H1 (cell line): ENCODE data around the gene REC8. TPM values are rescaled to one million over a fixed set of nuclear protein-coding genes. Genes with fewer than 3 reads are reported as not detected.

Experiments used
- CTCF ChIA-PET: fragments of 300-600 bp; sonication (Branson Sonifier 250); formaldehyde crosslinking; loops from one replicate; lab custom pipeline; 2021; ENCODE audit not compliant: partially characterized antibody; lab: Charles Lee
- POLR2A ChIA-PET: fragments of 300-600 bp; sonication (Branson Sonifier 250); formaldehyde crosslinking; loops from one replicate; lab custom pipeline; 2021; ENCODE audit warnings: inconsistent platforms; ENCODE audit not compliant: partially characterized antibody; lab: Charles Lee
- DNase-seq, 2 experiments: peaks; one replicate each; pipeline versions ENCODE4 v3.0.0 to v3.0.0-alpha.2; 2010 to 2022; ENCODE audit warnings: low spot score in 2 of 2, low read depth in 1 of 2, mixed read lengths in 1 of 2
- FAIRE-seq: peaks from 2 replicates; lab custom pipeline; 2011; peaks lifted over from hg19 to GRCh38; lab: Jason Lieb, UNC
- H2AFZ ChIP-seq: 2 replicates; pipeline ENCODE4 v1.8.1; 2012; ENCODE audit warnings: low read length, inconsistent platforms
- H2AK5ac ChIP-seq: 2 replicates; pipeline ENCODE4 v1.6.1; 2013; ENCODE audit warnings: low read depth, low read length
- H2BK120ac ChIP-seq: replicated peaks from 2 replicates; pipeline ENCODE3; 2013; ENCODE audit warnings: low read depth, low read length, inconsistent platforms
- H2BK12ac ChIP-seq: 2 replicates; pipeline ENCODE4 v1.6.1; 2013; ENCODE audit warnings: low read depth, low read length
- H2BK15ac ChIP-seq: 2 replicates; pipeline ENCODE4 v1.6.1; 2013; ENCODE audit warnings: low read length
- H2BK20ac ChIP-seq: 2 replicates; pipeline ENCODE4 v1.6.1; 2013; ENCODE audit warnings: low read length
- H2BK5ac ChIP-seq: 2 replicates; pipeline ENCODE4 v1.6.1; 2013; ENCODE audit warnings: low read depth, low read length
- H3K14ac ChIP-seq: 2 replicates; pipeline ENCODE4 v1.6.1; 2013; ENCODE audit warnings: inconsistent platforms; ENCODE audit not compliant: insufficient read length
- H3K18ac ChIP-seq: 2 replicates; pipeline ENCODE4 v1.6.1; 2013; ENCODE audit warnings: low read length; ENCODE audit errors: extremely low read depth
- H3K23ac ChIP-seq: 2 replicates; pipeline ENCODE4 v1.6.1; 2013; ENCODE audit warnings: inconsistent platforms; ENCODE audit not compliant: insufficient read length
- H3K23me2 ChIP-seq: 2 replicates; pipeline ENCODE4 v1.6.1; 2013; ENCODE audit warnings: low read depth, low read length
- H3K27ac ChIP-seq: 2 replicates; pipeline ENCODE4 v1.6.1; 2011; ENCODE audit warnings: low read depth, low read length, inconsistent platforms
- H3K27me3 ChIP-seq, 4 experiments: replicated peaks in 1 of 4; 1 replicate in 1 of 4; 2 replicates in 3 of 4; pipeline versions ENCODE4 v1.6.1 to v1.8.1; 2011 to 2013; ENCODE audit warnings: low read length in 3 of 4, mild to moderate bottlenecking in 3 of 4, inconsistent platforms in 2 of 4, mixed read lengths in 2 of 4, moderate library complexity in 1 of 4; ENCODE audit not compliant: control insufficient read depth in 3 of 4, insufficient read depth in 3 of 4; ENCODE audit errors: extremely low read depth in 1 of 4
- H3K36me3 ChIP-seq, 4 experiments: 2 replicates each; pipeline versions ENCODE4 v1.6.1 to v1.8.1; 2011 to 2013; ENCODE audit warnings: mild to moderate bottlenecking in 4 of 4, low read length in 3 of 4, moderate library complexity in 2 of 4, control low read depth in 1 of 4, inconsistent platforms in 1 of 4; ENCODE audit not compliant: insufficient read depth in 4 of 4, control insufficient read depth in 2 of 4
- H3K4ac ChIP-seq: replicated peaks from 2 replicates; pipeline ENCODE3; 2013; ENCODE audit warnings: low read length, low read depth, mixed read lengths, inconsistent platforms; ENCODE audit not compliant: insufficient read length
- H3K4me1 ChIP-seq, 4 experiments: replicated peaks in 1 of 4; 1 replicate in 1 of 4; 2 replicates in 3 of 4; pipeline versions ENCODE4 v1.6.1 to v1.8.1; 2011 to 2013; ENCODE audit warnings: low read length in 3 of 4, inconsistent platforms in 2 of 4, mixed read lengths in 1 of 4; ENCODE audit not compliant: insufficient read depth in 4 of 4, control insufficient read depth in 3 of 4
- H3K4me2 ChIP-seq, 2 experiments: 2 replicates each; pipeline versions ENCODE4 v1.6.1 to v1.8.1; 2011 to 2013; ENCODE audit warnings: low read depth in 2 of 2, low read length in 2 of 2, control low read depth in 1 of 2, inconsistent platforms in 1 of 2, mild to moderate bottlenecking in 1 of 2; ENCODE audit not compliant: insufficient read depth in 1 of 2
- H3K4me3 ChIP-seq, 4 experiments: fragments of 200-600, 300-600 bp in 1 of 4; sonication (generic), shearing (Covaris generic), sonication (Bioruptor Twin) in 1 of 4; 2 replicates each; pipeline versions ENCODE4 v1.5.1 to v1.8.1; 2011 to 2016; ENCODE audit warnings: low read length in 4 of 4, low read depth in 3 of 4, control low read depth in 2 of 4, inconsistent platforms in 2 of 4, mild to moderate bottlenecking in 2 of 4, mixed read lengths in 1 of 4, moderate library complexity in 1 of 4; ENCODE audit not compliant: insufficient read depth in 2 of 4; ENCODE audit errors: extremely low read depth in 1 of 4
- H3K56ac ChIP-seq: replicated peaks from 2 replicates; pipeline ENCODE3; 2013; ENCODE audit warnings: low read depth, mild to moderate bottlenecking, mixed read lengths, low read length, inconsistent platforms; ENCODE audit not compliant: insufficient read length
- H3K79me1 ChIP-seq: 2 replicates; pipeline ENCODE4 v1.6.1; 2013; ENCODE audit warnings: low read depth, low read length, control low read depth
- H3K79me2 ChIP-seq, 2 experiments: 2 replicates each; pipeline versions ENCODE4 v1.6.1 to v1.8.1; 2012 to 2013; ENCODE audit warnings: low read length in 2 of 2, mild to moderate bottlenecking in 2 of 2, inconsistent platforms in 1 of 2; ENCODE audit not compliant: insufficient read depth in 2 of 2, control insufficient read depth in 1 of 2
- H3K9ac ChIP-seq, 4 experiments: replicated peaks in 1 of 4; 1 replicate in 1 of 4; 2 replicates in 3 of 4; pipeline versions ENCODE4 v1.6.1 to v1.8.1; 2011 to 2013; ENCODE audit warnings: low read depth in 3 of 4, low read length in 3 of 4, control low read depth in 2 of 4, mild to moderate bottlenecking in 2 of 4, moderate library complexity in 2 of 4, inconsistent platforms in 1 of 4; ENCODE audit errors: extremely low read depth in 1 of 4
- H3K9me3 ChIP-seq, 2 experiments: 2 replicates each; pipeline versions ENCODE4 v1.6.1 to v1.8.1; 2012 to 2013; ENCODE audit warnings: mild to moderate bottlenecking in 2 of 2, moderate library complexity in 2 of 2, control low read depth in 1 of 2, inconsistent platforms in 1 of 2, low read depth in 1 of 2, low read length in 1 of 2, mixed read lengths in 1 of 2; ENCODE audit not compliant: insufficient read depth in 2 of 2
- H4K20me1 ChIP-seq, 2 experiments: replicated peaks in 1 of 2; 2 replicates each; pipeline versions ENCODE3 to v1.8.1; 2011 to 2013; ENCODE audit warnings: inconsistent platforms in 2 of 2, low read length in 2 of 2, mild to moderate bottlenecking in 1 of 2; ENCODE audit not compliant: insufficient read depth in 2 of 2, control insufficient read depth in 1 of 2
- H4K5ac ChIP-seq: 2 replicates; pipeline ENCODE4 v1.6.1; 2013; ENCODE audit warnings: low read length, low read depth, mixed read lengths, inconsistent platforms; ENCODE audit not compliant: insufficient read length
- H4K8ac ChIP-seq: 2 replicates; pipeline ENCODE4 v1.8.0; 2013; ENCODE audit warnings: mild to moderate bottlenecking, moderate library complexity, low read length, inconsistent platforms; ENCODE audit not compliant: insufficient read depth; ENCODE audit errors: extremely low read depth
- H4K91ac ChIP-seq: replicated peaks from 2 replicates; pipeline ENCODE3; 2013; ENCODE audit warnings: low read length, mixed read lengths, inconsistent platforms; ENCODE audit not compliant: insufficient read length
- EP300 ChIP-seq, 2 experiments: IDR thresholded peaks; 1 replicate in 1 of 2; 2 replicates in 1 of 2; pipeline ENCODE4 v1.6.1; 2011 to 2012; ENCODE audit warnings: low read depth in 2 of 2, low read length in 2 of 2, mild to moderate bottlenecking in 2 of 2, borderline replicate concordance in 1 of 2, inconsistent platforms in 1 of 2, moderate library complexity in 1 of 2
- MAX ChIP-seq: IDR thresholded peaks from 2 replicates; pipeline ENCODE4 v1.6.1; 2012; ENCODE audit warnings: inconsistent platforms
- SIN3A ChIP-seq, 2 experiments: IDR thresholded peaks in 1 of 2; conservative IDR thresholded peaks in 1 of 2; 2 replicates each; pipeline ENCODE4 v1.6.1; 2011 to 2012; ENCODE audit warnings: low read length in 2 of 2, improper control_type of control experiment in 1 of 2, low read depth in 1 of 2, mild to moderate bottlenecking in 1 of 2
- SP4 ChIP-seq: IDR thresholded peaks from 2 replicates; pipeline ENCODE4 v1.6.1; 2012; ENCODE audit warnings: low read length, inconsistent platforms
- YY1 ChIP-seq: IDR thresholded peaks from 2 replicates; pipeline ENCODE4 v1.6.1; 2011; ENCODE audit warnings: low read depth, mild to moderate bottlenecking, low read length
- WGBS, 2 experiments: shearing (Covaris generic) in 1 of 2; methylation state at CpG; one replicate each; pipeline versions ENCODE4 v1.1.6 to v1.1.7; 2013 to 2015; ENCODE audit warnings: low lambda C conversion rate in 2 of 2, mixed read lengths in 2 of 2, inconsistent platforms in 1 of 2, low coverage in 1 of 2, missing lambda C conversion rate in 1 of 2; ENCODE audit not compliant: insufficient replicate concordance in 2 of 2, insufficient coverage in 1 of 2, insufficient read length in 1 of 2; ENCODE audit errors: extremely low coverage in 1 of 2, missing lambda C conversion rate in 1 of 2; 5-methylcytosine and 5-hydroxymethylcytosine counted together
- polyA plus RNA-seq, 7 experiments: library from polyadenylated mRNA; depleted of rRNA in 3 of 7; stranded (reverse) in 5 of 7; unstranded in 2 of 7; fragments of >200 nt in 5 of 7; fragments of 200-250 nt in 2 of 7; gene quantifications; 1 replicate in 5 of 7; 2 replicates in 1 of 7; 4 replicates in 1 of 7; pipeline versions ENCODE4 v1.2.1 to v1.2.3, GENCODE V29; 2011 to 2013; ENCODE audit warnings: missing spikeins in 2 of 7, mixed read lengths in 2 of 7
- total RNA-seq: library from RNA; stranded (reverse); fragmentation: NEBNext Ultra II Directional; extraction: Animal tissue kit (Norgen Biotek cat#: 25700); gene quantifications from 2 replicates; pipeline ENCODE4 v1.2.1, GENCODE V29; 2021

The REC8 gene
- total and polyA plus RNA-seq, 2 of the 8 experiments (the other 6 are each of a cell fraction or from before 2014, with no cell fraction given): 9.8 to 28.5 TPM

DNA sequence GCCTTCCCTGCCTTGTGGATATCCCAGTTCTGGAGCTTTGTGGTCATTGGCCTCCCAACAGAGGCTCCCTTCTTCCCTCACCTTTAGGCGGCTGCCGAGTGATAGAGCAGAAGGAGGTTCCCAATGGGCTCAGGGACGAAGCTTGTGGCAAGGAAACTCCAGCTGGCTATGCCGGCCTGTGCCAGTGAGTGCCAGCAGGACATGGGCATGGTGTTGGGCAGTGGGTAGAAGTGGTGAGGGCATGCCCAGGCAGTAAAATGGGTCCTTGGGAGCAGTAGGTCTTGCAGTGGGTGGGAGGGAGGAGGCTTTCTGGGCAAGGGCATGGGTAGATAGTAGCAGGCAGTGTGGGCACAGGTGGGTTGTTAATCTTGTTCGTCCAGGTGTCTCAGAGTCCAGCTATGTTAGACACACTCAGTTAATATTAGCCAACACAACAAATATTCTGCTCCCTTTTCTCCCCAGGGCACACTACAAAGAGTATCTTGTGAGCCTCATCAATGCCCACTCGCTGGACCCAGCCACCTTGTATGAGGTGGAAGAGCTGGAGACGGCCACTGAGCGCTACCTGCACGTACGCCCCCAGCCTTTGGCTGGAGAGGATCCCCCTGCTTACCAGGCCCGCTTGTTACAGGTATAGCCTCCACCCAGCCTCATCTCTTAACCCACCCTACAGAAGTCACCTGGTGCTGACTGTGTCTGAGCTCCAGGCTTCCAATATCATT, 11.9 kb upstream of the REC8 start:
- Histone ChIP-seq H3K4me2 (no peak overlapping the region), H3K4me1 (peaks cover 0 to 10% (median 2%) of the 10 kb centered on the region in 4 experiments; a peak in 3 of 7 replicates), H3K18ac (no peak overlapping the region), H3K9me3 (no peaks in the 10 kb centered on the region), H2BK20ac (no peak overlapping the region), H4K8ac (0 out of 2 replicates have a peak overlapping the region, but pooled peaks have one; percentile 3), H2BK12ac (no peak overlapping the region), H3K79me2 (no peaks in the 10 kb centered on the region), H3K14ac (no peak overlapping the region), H4K20me1 (peaks cover 2 to 16% of the 10 kb centered on the region in 2 experiments), H4K5ac (no peak overlapping the region), H4K91ac (no peak overlapping the region), H3K4me3 (no peak overlapping the region), H2BK15ac (no peak overlapping the region), H2AK5ac (no peak overlapping the region), H3K23me2 (0 out of 2 replicates have a peak, but pooled peaks cover 2% of the 10 kb centered on the region), H3K4ac (no peak overlapping the region), H2BK5ac (no peak overlapping the region), H3K36me3 (peaks cover 24 to 44% (median 38%) of the 10 kb centered on the region in 4 experiments), H3K79me1 (no peaks in the 10 kb centered on the region), H3K56ac (no peak overlapping the region), H3K27ac (no peak overlapping the region), H3K9ac (no peak overlapping the region), H3K27me3 (no peaks in the 10 kb centered on the region; a peak in 1 of 7 replicates), H2AFZ (no peak overlapping the region), H2BK120ac (no peak overlapping the region), H3K23ac (no peak overlapping the region)
- ChIA-PET CTCF (interaction anchor here (0.6 to 3.3 kb wide), 24 partner anchors 9 to 197 kb away, joined by 3 to 26 read pairs (median 6); partner anchors contain the start of genes CIDEB, DCAF11, IPO4 and NRL), POLR2A (interaction anchor here (0.6 to 7.6 kb wide), 19 partner anchors 10 to 140 kb away, joined by 3 to 93 read pairs (median 11); partner anchors contain the start of genes CHMP4A, DCAF11, DHRS1 and EMC9)
- DNase-seq (no peak), FAIRE-seq (no peak)
- 91% methylated on average over 11 of the region's 11 CpGs; no CpG with 5 or more reads in 1 of the 2 experiments for WGBS, 2 experiments
- TF ChIP-seq SIN3A (conservative IDR thresholded peaks at IDR 0.05 in 1 of 2, IDR thresholded peaks at IDR 0.05 in 1 of 2; ENCODE audit: low read depth in 1 of 2, low read length in 2 of 2) (no peak), SP4 (no peak), YY1 (no peak), MAX (no peak), EP300 (IDR thresholded peaks at IDR 0.05; ENCODE audit: borderline replicate concordance in 1 of 2, low read depth in 2 of 2, low read length in 2 of 2) (no peak)
